ENCODE results near the gene SOX1. TPM values are rescaled to one million over a fixed set of nuclear protein-coding genes. Genes with fewer than 3 reads are reported as not detected.

The SOX1 gene
- total RNA-seq, 2 experiments from 2014 or later, result not detected

GRCh38 chr13:112103961-112104880 is 37.3 kb downstream of the SOX1 start:
- Mint-ChIP-seq H3K9me3 (no peaks in the 10 kb centered on the region), H3K4me1 (peaks cover 2% of the 10 kb centered on the region), H3K36me3 (no peaks in the 10 kb centered on the region), H3K4me3 (no peak overlapping the region), H3K27ac (no peak overlapping the region), H3K27me3 (peaks cover 70% of the 10 kb centered on the region)
- no peak for DNase-seq

GRCh38 chr13:112104881-112105234 is 37.9 kb downstream of the SOX1 start:
- H3K27ac Mint-ChIP-seq, result no peak overlapping the region
- peaks cover 70% of the 10 kb centered on the region for H3K27me3 Mint-ChIP-seq
- no peaks in the 10 kb centered on the region for H3K36me3 Mint-ChIP-seq
- no peaks in the 10 kb centered on the region for H3K9me3 Mint-ChIP-seq
- no peak for DNase-seq
- H3K4me3 Mint-ChIP-seq, result no peak overlapping the region
- peaks cover 2% of the 10 kb centered on the region for H3K4me1 Mint-ChIP-seq

DNA sequence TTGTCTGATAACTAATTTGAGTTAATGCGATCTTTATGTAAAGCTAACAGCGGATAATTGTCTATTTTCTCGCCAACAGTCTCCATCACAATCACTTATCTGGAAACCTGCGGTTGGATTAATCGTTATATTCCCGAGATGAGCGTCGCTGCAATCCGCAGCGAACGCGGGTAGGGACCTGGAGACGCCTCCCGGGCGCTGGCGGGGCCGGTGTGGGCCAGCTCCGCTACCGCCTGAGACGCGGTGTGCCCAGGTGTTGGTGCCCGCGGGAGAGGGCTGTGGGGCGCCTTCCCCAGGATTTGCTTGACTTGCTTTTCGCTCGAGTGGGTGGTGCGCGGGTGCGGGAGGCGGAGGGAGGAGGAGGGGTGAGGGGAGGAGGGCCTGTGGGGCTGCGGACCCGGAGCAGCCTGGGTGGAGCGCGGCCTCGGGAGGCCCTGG is 38.3 kb downstream of the SOX1 start:
- no peak overlapping the region for H3K4me3 Mint-ChIP-seq
- H3K9me3 Mint-ChIP-seq, result no peaks in the 10 kb centered on the region
- H3K36me3 Mint-ChIP-seq, result no peaks in the 10 kb centered on the region

DNA sequence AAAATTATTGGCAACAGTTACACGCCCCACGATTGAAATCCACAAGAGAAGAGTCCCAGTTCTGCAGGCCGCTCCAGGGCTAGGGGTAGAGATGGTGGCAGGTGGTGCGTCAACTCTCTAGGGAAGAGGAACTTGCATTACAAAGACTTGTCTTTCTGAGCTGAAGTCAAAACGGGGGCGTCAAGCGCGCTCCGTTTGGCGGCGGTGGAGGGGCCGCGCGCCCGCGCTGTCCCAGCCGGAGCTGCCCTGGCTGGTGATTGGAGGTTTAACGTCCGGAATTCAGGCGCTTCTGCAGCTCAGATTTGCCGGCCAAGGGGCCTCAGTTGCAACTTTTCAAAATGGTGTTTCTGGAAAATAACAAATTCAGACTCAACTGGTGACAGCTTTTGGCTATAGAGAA is 38.9 kb downstream of the SOX1 start:
- Mint-ChIP-seq H3K27ac (no peak overlapping the region), H3K4me3 (no peak overlapping the region), H3K36me3 (no peaks in the 10 kb centered on the region), H3K27me3 (peaks cover 67% of the 10 kb centered on the region), H3K4me1 (peaks cover 2% of the 10 kb centered on the region), H3K9me3 (no peaks in the 10 kb centered on the region)
- DNase-seq, result no peak

More for the DNA sequence above, 38.3 kb downstream of the SOX1 start:
- no peak for DNase-seq
- Mint-ChIP-seq H3K4me1 (peaks cover 2% of the 10 kb centered on the region), H3K27me3 (peaks cover 68% of the 10 kb centered on the region), H3K27ac (no peak overlapping the region)

DNA sequence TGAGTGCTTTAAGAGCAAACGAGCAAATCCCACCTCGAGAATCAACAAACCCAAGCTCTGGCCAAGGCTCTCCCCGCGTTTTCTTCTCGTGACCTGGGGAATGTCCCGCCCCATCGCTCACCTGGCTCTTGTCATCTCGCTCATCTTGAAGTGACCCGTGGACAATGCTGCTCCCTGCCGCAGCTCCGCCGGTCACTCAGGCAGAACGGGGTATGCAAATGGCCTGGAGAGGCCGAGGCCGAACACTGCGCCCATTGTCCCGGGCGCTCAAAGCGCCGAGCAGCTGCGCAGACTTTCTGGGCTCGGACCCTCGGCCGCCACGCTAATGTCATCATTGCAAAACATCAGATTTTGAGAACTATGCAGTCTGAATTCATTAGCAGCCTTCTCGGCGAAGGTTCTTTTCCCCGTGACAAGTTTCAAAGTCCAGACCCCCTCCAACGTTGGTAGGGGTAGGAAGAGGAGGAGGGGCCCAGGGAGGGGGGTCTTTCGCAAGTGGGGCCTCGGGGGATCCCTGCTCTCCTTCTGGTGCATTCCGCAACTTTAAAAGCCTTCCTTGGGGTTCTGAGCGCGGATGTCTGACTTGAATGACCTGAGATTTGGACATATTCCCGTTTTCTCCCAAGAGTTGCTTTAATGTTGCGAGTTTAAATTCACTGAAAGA is 39.7 kb downstream of the SOX1 start:
- H3K27me3 Mint-ChIP-seq, result peaks cover 61% of the 10 kb centered on the region
- peaks cover 2% of the 10 kb centered on the region for H3K4me1 Mint-ChIP-seq
- no peaks in the 10 kb centered on the region for H3K9me3 Mint-ChIP-seq
- no peak overlapping the region for H3K27ac Mint-ChIP-seq
- H3K4me3 Mint-ChIP-seq, result no peak overlapping the region
- no peak for DNase-seq
- no peaks in the 10 kb centered on the region for H3K36me3 Mint-ChIP-seq

DNA sequence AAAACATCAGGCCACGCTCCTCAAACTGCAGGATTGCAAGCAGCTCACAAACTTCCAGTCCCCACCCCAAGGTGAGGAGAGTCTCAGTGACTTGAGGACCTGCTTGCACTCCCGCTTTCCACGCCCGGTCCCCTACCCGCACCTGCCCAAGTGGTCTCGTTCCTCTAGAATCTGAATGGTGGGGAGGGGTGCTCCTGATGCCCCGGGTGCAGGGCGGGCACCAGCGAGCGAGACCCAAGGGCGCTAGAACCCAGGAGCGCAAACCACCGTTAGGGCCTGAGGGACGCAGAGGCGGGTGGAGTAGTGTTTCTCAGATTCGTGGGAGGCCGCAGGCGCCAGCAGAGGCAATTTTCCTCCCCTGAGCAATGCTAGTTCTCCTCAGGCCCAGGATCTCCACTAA is 40.3 kb downstream of the SOX1 start:
- peaks cover 2% of the 10 kb centered on the region for H3K4me1 Mint-ChIP-seq
- H3K4me3 Mint-ChIP-seq, result no peak overlapping the region
- no peak for DNase-seq
- no peak overlapping the region for H3K27ac Mint-ChIP-seq
- H3K9me3 Mint-ChIP-seq, result no peaks in the 10 kb centered on the region
- H3K27me3 Mint-ChIP-seq, result peaks cover 59% of the 10 kb centered on the region
- no peaks in the 10 kb centered on the region for H3K36me3 Mint-ChIP-seq

- peaks cover 2% of the 10 kb centered on the region for H3K4me1 Mint-ChIP-seq
- no peak overlapping the region for H3K27ac Mint-ChIP-seq
- H3K9me3 Mint-ChIP-seq, result no peaks in the 10 kb centered on the region
These were observed 43.5 kb downstream of the SOX1 start for GRCh38 chr13:112110479-112110878.

GRCh38 chr13:112111239-112111857 is 44.4 kb downstream of the SOX1 start:
- Mint-ChIP-seq H3K9me3 (no peaks in the 10 kb centered on the region), H3K36me3 (no peaks in the 10 kb centered on the region), H3K4me1 (peaks cover 1% of the 10 kb centered on the region), H3K27me3 (peaks cover 56% of the 10 kb centered on the region), H3K27ac (no peak overlapping the region), H3K4me3 (no peak overlapping the region)
- no peak for DNase-seq

More at GRCh38 chr13:112110479-112110878, 43.5 kb downstream of the SOX1 start:
- Mint-ChIP-seq H3K4me3 (no peak overlapping the region), H3K27me3 (peaks cover 58% of the 10 kb centered on the region), H3K36me3 (no peaks in the 10 kb centered on the region)
- DNase-seq, result no peak

DNA sequence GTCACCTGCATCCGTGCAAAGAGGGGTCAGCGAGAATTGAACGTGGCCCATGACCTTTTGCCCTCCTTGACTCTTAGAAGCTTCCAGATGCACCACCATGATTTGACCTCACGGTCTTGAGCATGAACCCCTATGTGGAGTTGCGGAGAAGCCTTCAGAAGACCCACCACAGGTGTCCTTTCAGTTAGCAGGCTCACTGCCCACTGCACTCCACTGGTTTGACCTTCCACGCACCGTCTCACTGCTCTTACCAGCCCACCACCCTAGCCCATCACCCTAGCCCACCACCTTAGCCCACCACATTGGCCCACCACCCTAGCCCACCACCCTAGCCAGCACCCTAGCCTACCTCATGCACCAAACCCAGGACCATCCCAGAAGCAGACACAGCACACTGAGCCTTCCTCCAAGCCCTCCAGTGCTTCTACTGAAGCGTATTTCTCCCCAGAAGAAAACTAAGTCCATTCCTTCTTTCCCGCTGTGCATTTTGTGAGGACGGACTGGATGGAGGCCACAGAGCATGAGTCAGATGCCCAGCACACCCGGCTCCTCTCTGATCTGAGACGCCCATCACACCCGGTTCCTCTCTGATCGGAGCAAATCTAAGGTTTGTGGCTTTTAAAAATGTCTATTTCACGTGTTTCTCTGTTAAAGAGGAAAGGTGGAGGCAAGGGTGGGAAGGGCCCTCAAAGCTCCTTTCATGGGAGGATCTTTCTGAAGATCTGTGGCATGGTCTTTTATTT is 45.8 kb downstream of the SOX1 start:
- DNase-seq, result no peak
- Mint-ChIP-seq H3K36me3 (no peaks in the 10 kb centered on the region), H3K4me3 (no peak overlapping the region), H3K4me1 (no peaks in the 10 kb centered on the region), H3K27ac (no peak overlapping the region), H3K9me3 (no peaks in the 10 kb centered on the region), H3K27me3 (peaks cover 44% of the 10 kb centered on the region)

- H3K4me3 Mint-ChIP-seq, result no peak overlapping the region
- H3K4me1 Mint-ChIP-seq, result no peaks in the 10 kb centered on the region
- H3K36me3 Mint-ChIP-seq, result no peaks in the 10 kb centered on the region
- no peaks in the 10 kb centered on the region for H3K9me3 Mint-ChIP-seq
- peaks cover 39% of the 10 kb centered on the region for H3K27me3 Mint-ChIP-seq
- DNase-seq, result no peak
- no peak overlapping the region for H3K27ac Mint-ChIP-seq
These were observed 46.4 kb downstream of the SOX1 start for GRCh38 chr13:112113348-112113747.

DNA sequence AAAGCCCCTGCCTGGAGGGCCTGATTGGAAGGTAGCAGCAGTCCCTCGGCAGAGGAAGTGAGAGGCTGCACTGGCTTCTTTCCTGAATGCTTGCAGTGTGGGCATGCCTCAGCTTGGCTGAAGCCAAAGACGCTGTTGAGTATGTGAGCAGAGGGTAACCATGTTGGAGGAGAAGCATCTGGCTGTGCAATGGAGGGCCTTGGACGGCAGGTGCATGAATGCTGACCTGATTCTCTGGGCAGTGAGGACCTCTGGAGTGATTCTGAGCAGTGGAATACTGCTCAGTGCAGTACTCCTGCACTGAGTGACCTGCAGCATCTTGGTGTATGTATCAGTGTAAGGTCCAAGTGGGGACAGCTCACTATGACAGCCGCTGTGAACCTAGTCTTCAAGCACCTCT is 46.9 kb downstream of the SOX1 start:
- no peak for DNase-seq
- Mint-ChIP-seq H3K4me3 (no peak overlapping the region), H3K27me3 (peaks cover 34% of the 10 kb centered on the region), H3K4me1 (no peaks in the 10 kb centered on the region), H3K36me3 (no peaks in the 10 kb centered on the region), H3K9me3 (no peaks in the 10 kb centered on the region), H3K27ac (no peak overlapping the region)

DNA sequence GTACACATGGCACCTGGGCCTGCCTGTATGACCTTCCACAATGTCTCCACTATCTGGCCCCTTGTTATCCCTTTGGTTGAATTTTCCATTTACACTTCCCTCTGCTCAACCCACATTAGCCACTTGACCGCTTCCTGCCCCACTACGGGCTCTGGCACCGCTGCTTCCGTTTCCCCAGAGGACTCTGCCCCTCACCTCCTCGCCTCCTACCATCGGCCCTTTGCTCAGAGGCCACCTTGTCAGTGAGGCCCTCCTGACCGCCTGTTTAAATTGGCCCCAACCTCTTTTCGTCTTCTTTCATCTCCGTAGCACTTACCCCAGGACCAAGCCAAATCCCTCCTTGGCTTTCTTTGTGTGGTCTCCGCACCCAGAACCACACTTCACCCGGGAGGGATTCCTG is 47.4 kb downstream of the SOX1 start:
- H3K27ac Mint-ChIP-seq, result no peak overlapping the region
- no peaks in the 10 kb centered on the region for H3K9me3 Mint-ChIP-seq
- no peaks in the 10 kb centered on the region for H3K4me1 Mint-ChIP-seq
- H3K4me3 Mint-ChIP-seq, result no peak overlapping the region
- no peaks in the 10 kb centered on the region for H3K36me3 Mint-ChIP-seq
- DNase-seq, result no peak
- H3K27me3 Mint-ChIP-seq, result peaks cover 34% of the 10 kb centered on the region

DNA sequence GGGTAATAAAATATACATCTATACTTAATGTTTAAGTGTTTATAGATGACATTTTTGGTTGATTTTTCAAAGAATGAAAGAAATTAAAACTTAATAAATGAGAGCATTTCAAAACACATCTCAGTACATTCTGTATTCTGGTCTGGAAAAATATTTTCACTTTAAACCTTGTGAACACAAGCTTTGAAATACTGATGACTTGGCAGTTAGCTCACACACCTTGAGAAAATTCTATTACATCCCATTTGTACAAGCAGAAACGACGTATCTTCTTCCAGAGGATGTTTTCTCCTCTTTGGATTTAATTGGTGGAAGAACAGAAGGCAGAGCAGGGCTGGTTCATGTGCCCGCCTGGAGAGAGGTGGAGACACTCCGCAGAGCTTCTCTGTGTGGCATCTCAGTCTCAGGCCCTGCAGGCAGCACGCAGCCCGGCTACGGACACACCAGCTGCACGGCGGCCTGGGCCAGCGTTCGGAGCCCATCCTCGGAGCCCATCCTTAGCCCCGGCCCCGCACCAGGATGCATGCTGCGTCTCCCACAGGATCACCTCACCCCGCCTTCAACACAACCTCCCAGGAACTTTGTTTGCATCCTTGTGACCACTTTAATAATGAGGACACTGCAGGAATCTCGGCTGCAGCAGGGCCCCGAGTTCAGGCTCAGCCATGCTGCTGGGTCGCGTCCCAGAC is 48.6 kb downstream of the SOX1 start:
- H3K9me3 Mint-ChIP-seq, result no peaks in the 10 kb centered on the region
- no peaks in the 10 kb centered on the region for H3K36me3 Mint-ChIP-seq
- DNase-seq, result no peak
- peaks cover 36% of the 10 kb centered on the region for H3K27me3 Mint-ChIP-seq
- H3K4me1 Mint-ChIP-seq, result no peaks in the 10 kb centered on the region
- H3K27ac Mint-ChIP-seq, result no peak overlapping the region
- H3K4me3 Mint-ChIP-seq, result no peak overlapping the region

DNA sequence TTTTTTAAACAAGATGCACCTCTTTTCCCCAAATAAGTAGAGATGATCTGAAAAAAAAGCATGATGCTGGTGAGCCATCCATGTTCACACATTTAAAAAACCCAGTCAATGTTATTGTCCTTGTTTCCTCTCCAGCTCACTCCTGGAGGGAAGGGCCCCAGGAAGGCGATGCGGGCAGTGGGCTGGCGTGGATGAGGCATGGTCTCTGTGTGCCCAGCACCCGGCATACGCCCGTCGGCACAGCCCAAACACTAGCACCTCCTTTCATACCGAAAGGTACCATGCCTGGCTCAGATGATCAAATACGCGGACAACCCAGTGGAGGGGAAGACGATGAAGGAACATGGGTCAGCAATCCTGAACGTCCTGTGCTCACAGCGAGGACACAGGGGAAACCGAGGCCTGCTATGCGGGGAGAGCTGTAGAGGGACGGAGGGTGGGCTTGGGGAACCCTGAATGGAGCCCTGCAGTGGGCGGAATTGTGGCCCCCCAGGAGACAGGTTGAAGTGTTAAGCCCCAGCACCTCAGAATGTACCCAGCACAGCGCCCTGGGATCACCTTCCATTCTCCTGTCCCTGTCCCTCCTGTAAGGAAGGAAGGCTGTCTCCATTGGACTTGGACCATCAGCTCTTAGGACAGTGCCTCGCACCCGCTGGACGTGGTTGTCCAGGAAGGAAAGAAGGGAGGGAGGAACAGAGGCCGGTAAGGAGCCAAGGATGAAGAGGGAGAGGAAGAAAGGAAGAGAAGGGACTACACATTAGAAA is 49.4 kb downstream of the SOX1 start:
- H3K27me3 Mint-ChIP-seq, result peaks cover 38% of the 10 kb centered on the region
- no peak overlapping the region for H3K4me3 Mint-ChIP-seq
- H3K4me1 Mint-ChIP-seq, result no peaks in the 10 kb centered on the region
- DNase-seq, result no peak
- no peaks in the 10 kb centered on the region for H3K9me3 Mint-ChIP-seq
- no peaks in the 10 kb centered on the region for H3K36me3 Mint-ChIP-seq
- H3K27ac Mint-ChIP-seq, result no peak overlapping the region
